GM12875 (cell line): ENCODE results near the gene PA2G4.
A peak's percentile ranks its signal among the peaks of the same experiment; 100 is the strongest.

Experiments used
- H3K4me3 ChIP-seq: one replicate; pipeline ENCODE4 v1.5.1; 2011; ENCODE audit warnings: low read depth, low read length, control low read depth
- TF ChIP-seq, protein P1 (sequence below): IDR thresholded peaks from 2 replicates; pipeline ENCODE4 v1.5.1; 2011; ENCODE audit warnings: low read depth, mild to moderate bottlenecking, control low read depth, inconsistent platforms, low read length, moderate library complexity, borderline replicate concordance; ENCODE audit not compliant: insufficient read depth

PA2G4 gene

DNA sequence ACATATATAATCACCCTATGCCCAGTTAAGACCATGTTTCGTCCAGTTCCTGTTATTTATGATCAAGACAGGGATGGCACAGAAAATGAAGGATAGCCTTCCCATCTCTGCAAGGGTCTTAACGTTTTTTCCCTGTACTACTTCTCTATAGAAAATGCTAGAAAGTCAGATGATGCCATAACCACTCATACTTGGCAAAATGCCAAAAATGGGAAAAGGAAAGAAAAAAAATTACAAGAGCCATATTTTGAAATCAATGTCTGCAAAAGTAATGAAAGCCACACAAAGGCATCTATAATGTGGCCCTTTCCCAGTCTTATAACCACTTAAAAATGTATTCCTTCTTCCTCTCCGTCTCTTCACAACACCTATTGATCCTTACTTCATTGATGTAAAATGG is 46.2 kb downstream of the PA2G4 start:
- H3K4me3 ChIP-seq = no peak overlapping the region
- TF ChIP-seq, protein P1, sequence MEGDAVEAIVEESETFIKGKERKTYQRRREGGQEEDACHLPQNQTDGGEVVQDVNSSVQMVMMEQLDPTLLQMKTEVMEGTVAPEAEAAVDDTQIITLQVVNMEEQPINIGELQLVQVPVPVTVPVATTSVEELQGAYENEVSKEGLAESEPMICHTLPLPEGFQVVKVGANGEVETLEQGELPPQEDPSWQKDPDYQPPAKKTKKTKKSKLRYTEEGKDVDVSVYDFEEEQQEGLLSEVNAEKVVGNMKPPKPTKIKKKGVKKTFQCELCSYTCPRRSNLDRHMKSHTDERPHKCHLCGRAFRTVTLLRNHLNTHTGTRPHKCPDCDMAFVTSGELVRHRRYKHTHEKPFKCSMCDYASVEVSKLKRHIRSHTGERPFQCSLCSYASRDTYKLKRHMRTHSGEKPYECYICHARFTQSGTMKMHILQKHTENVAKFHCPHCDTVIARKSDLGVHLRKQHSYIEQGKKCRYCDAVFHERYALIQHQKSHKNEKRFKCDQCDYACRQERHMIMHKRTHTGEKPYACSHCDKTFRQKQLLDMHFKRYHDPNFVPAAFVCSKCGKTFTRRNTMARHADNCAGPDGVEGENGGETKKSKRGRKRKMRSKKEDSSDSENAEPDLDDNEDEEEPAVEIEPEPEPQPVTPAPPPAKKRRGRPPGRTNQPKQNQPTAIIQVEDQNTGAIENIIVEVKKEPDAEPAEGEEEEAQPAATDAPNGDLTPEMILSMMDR = no peak

- peak overlapping the region; percentile 73 for H3K4me3 ChIP-seq
- TF ChIP-seq, protein P1 = peak; percentile 69
Measured at GRCh38 chr12:56151672-56152131, 47.3 kb downstream of the PA2G4 start.

GRCh38 chr12:56152132-56152755 is 47.9 kb downstream of the PA2G4 start, which contains the start of gene MYL6B:
Gene MYL6B (plus strand): TSS chr12:56152587. CDS start chr12:56153919, 1,332 bp downstream.
- H3K4me3 ChIP-seq = peak within 1 kb of the TSS; percentile 73
- TF ChIP-seq, protein P1 = no peak

DNA sequence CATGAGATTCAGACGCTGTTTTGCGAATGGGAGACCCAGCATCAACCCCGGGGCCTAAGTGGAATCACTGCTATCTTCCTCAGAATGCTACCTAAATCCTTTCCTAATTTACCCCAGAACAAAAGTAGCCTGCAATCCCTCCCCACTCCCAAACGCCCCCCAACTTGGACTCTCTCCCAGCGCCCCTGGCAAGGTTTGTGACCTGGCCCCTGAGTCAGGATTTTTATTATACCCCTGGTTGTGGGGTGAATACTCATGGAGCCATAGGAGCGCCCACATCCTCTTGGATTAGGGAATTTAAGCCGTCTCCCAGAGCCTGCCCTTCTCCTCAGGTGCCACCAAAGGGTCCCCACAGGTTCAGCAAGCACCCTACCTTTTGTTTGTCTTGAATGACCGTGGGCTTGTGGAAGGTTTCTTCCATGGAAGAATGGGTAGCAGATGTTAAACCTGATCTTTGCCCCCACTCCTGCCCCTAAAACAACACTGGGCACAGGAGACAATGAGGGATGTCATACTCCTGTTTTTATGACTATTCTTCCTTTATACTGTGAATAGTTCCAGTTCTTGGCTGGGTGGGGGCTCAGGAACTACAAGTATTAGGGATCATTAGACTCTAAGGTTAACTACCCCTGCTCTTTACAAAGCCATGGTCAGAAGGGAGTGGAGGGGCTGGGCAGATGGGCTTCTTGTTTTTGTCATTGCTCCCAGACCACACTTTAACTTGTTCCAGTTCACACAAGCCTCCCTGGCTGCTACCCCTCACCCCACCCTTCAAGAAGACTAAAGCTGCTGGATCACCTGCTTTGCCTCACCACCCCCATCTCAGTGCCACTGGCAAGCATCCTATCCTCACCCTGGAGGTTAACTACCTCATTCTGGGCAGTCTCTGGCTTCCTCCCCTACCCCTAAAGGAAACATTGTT is 48.7 kb downstream of the PA2G4 start:
- H3K4me3 ChIP-seq = peak overlapping the region; percentile 73
- TF ChIP-seq, protein P1 = no peak

DNA sequence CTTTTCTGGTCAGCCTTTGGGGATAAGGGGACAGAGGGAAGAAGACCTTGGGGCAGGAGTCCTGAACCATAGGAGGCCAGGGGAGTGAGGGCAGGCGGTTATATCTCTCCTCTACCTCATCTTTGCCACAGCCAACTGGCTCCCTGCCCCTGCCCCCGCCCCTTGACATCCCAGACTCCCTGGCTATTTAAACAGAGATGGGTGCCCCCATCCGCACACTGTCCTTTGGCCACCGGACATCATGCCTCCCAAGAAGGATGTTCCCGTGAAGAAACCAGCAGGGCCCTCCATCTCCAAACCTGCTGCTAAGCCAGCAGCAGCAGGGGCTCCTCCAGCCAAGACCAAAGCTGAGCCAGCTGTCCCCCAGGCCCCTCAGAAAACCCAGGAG is 49.3 kb downstream of the PA2G4 start:
- no peak overlapping the region for H3K4me3 ChIP-seq
- TF ChIP-seq, protein P1 = no peak

DNA sequence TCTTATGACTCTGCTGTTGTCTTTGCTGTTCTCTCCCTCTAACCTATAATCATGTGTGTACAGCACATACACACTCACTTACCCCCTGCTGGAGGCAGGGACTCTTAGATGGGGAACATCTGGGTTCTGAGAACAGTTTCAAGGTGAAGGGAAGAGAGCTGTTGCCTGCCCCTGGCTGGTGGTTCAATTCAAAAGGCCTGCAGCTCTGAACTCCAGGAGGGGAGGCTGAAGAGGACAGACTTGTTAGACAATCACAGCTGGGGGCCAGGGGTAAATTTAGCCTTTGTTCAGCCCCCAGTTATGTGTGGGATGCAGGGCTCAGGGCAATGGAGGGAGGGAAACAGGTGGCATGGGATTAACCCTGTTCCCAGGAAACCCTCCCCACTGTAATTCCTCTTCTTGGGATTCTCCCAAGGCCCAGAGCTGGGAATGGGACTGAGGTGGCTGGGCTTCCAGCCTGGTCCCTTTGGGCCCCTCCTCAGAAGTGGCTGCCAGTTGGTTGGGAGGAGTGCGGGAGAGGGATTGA is 50.0 kb downstream of the PA2G4 start:
- no peak overlapping the region for H3K4me3 ChIP-seq
- TF ChIP-seq, protein P1 = no peak

GRCh38 chr12:56154818-56155217 is 50.5 kb downstream of the PA2G4 start:
- no peak overlapping the region for H3K4me3 ChIP-seq
- TF ChIP-seq, protein P1 = no peak
